ENCODE measurements around the gene WASF3.

DNA sequence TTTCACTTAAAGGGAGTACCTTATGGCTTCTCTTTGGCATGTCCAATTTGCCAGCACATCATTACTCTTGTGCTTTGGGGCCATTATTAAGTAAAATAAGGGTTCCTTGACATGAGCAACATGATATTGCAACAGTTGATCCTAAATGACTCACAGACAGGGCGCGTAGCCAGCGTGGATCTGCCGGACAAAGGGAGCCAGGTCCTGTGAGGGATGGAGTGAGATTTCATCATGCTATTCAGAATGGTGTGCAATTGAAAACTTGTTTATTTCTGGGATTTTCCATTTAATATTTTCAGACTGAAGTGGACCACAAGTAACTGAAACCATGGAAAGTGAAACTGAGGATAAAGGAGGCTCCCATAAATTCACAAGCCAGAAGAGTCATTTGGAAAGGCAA lies 48.6 kb upstream of the WASF3 start:
- TF ChIP-seq, protein P1, sequence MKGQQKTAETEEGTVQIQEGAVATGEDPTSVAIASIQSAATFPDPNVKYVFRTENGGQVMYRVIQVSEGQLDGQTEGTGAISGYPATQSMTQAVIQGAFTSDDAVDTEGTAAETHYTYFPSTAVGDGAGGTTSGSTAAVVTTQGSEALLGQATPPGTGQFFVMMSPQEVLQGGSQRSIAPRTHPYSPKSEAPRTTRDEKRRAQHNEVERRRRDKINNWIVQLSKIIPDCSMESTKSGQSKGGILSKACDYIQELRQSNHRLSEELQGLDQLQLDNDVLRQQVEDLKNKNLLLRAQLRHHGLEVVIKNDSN (IDR thresholded peaks at IDR 0.05; ENCODE audit: borderline replicate concordance, extremely low read length, insufficient read depth, low read depth, low read length) = no peak
- no peak for TF ChIP-seq PAX5 (IDR thresholded peaks at IDR 0.05; ENCODE audit: borderline replicate concordance, low read depth, low read length)
- TF ChIP-seq POLR2A (IDR thresholded peaks at IDR 0.05; ENCODE audit: low read depth, low read length) = no peak
- no peak for TF ChIP-seq POLR2AphosphoS5 (IDR thresholded peaks at IDR 0.05; ENCODE audit: low read length)
- TF ChIP-seq, protein P2, sequence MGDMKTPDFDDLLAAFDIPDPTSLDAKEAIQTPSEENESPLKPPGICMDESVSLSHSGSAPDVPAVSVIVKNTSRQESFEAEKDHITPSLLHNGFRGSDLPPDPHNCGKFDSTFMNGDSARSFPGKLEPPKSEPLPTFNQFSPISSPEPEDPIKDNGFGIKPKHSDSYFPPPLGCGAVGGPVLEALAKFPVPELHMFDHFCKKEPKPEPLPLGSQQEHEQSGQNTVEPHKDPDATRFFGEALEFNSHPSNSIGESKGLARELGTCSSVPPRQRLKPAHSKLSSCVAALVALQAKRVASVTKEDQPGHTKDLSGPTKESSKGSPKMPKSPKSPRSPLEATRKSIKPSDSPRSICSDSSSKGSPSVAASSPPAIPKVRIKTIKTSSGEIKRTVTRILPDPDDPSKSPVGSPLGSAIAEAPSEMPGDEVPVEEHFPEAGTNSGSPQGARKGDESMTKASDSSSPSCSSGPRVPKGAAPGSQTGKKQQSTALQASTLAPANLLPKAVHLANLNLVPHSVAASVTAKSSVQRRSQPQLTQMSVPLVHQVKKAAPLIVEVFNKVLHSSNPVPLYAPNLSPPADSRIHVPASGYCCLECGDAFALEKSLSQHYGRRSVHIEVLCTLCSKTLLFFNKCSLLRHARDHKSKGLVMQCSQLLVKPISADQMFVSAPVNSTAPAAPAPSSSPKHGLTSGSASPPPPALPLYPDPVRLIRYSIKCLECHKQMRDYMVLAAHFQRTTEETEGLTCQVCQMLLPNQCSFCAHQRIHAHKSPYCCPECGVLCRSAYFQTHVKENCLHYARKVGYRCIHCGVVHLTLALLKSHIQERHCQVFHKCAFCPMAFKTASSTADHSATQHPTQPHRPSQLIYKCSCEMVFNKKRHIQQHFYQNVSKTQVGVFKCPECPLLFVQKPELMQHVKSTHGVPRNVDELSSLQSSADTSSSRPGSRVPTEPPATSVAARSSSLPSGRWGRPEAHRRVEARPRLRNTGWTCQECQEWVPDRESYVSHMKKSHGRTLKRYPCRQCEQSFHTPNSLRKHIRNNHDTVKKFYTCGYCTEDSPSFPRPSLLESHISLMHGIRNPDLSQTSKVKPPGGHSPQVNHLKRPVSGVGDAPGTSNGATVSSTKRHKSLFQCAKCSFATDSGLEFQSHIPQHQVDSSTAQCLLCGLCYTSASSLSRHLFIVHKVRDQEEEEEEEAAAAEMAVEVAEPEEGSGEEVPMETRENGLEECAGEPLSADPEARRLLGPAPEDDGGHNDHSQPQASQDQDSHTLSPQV (IDR thresholded peaks at IDR 0.05) = no peak
- TF ChIP-seq, protein P3, sequence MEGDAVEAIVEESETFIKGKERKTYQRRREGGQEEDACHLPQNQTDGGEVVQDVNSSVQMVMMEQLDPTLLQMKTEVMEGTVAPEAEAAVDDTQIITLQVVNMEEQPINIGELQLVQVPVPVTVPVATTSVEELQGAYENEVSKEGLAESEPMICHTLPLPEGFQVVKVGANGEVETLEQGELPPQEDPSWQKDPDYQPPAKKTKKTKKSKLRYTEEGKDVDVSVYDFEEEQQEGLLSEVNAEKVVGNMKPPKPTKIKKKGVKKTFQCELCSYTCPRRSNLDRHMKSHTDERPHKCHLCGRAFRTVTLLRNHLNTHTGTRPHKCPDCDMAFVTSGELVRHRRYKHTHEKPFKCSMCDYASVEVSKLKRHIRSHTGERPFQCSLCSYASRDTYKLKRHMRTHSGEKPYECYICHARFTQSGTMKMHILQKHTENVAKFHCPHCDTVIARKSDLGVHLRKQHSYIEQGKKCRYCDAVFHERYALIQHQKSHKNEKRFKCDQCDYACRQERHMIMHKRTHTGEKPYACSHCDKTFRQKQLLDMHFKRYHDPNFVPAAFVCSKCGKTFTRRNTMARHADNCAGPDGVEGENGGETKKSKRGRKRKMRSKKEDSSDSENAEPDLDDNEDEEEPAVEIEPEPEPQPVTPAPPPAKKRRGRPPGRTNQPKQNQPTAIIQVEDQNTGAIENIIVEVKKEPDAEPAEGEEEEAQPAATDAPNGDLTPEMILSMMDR (IDR thresholded peaks at IDR 0.05 in 2 of 3, conservative IDR thresholded peaks at IDR 0.05 in 1 of 3; ENCODE audit: control insufficient read depth in 2 of 3, extremely low read depth in 1 of 3, insufficient read depth in 1 of 3, low read depth in 3 of 3, low read length in 3 of 3) = no peak
- no peak for TF ChIP-seq YY1 (IDR thresholded peaks at IDR 0.05; ENCODE audit: low read depth, low read length)
- TF ChIP-seq, protein P4, sequence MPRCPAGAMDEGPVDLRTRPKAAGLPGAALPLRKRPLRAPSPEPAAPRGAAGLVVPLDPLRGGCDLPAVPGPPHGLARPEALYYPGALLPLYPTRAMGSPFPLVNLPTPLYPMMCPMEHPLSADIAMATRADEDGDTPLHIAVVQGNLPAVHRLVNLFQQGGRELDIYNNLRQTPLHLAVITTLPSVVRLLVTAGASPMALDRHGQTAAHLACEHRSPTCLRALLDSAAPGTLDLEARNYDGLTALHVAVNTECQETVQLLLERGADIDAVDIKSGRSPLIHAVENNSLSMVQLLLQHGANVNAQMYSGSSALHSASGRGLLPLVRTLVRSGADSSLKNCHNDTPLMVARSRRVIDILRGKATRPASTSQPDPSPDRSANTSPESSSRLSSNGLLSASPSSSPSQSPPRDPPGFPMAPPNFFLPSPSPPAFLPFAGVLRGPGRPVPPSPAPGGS (IDR thresholded peaks at IDR 0.05; ENCODE audit: borderline replicate concordance, insufficient read depth, low read depth, low read length, poor library complexity, severe bottlenecking) = no peak
- no peak for TF ChIP-seq SRF (IDR thresholded peaks at IDR 0.05; ENCODE audit: low read depth in 2 of 2, low read length in 2 of 2)
